Cerebellar nuclear complex (tissue), 1 donor: ENCODE data around the gene C1QL3.
A peak's percentile ranks its signal among the peaks of the same experiment; 100 is the strongest.

Experiments
- DNase-seq, 2 experiments: peaks; one replicate each; lab custom pipeline; 2025; lab: John Stamatoyannopoulos, UW

Gene C1QL3

DNA sequence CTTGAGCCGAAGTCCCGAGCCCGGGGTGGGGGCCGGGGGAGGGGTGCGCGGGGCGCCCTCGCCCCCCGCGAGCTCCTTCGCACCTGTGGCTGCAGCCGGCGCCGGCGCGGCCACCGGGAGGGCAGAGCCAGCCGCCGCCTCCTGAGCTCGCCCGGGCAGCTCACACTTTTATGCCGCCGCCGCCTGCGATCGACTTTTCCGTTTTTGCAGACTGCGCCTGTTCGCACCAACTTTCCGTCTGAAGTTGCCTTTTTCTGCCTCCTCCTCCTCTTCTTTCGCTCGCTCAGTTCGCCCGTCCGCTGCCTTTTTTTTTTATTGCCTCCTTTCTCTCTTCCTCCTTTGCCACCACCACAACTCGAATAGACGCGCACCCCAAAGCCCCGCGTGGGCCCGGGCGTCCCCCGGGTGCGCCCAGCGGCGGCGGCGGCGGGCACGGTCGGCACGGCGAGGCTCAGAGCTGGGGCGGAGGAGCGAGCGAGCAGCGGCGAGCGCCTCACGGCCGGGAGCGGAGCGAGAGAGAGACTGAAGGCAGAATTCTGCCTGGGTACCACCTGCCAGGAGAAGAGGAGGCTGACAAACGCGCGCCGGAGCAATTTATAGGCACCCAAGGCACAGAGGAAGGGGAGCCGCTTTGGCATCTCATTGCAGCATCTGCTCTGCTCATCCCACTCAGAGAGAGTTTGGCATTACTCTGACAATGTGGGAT, at the start of gene C1QL3:
Gene C1QL3 (minus strand): TSS at position 569 of the 706 bp plus-strand sequence. CDS start 814 bp downstream, outside the sequence.
- DNase-seq: no peak

DNA sequence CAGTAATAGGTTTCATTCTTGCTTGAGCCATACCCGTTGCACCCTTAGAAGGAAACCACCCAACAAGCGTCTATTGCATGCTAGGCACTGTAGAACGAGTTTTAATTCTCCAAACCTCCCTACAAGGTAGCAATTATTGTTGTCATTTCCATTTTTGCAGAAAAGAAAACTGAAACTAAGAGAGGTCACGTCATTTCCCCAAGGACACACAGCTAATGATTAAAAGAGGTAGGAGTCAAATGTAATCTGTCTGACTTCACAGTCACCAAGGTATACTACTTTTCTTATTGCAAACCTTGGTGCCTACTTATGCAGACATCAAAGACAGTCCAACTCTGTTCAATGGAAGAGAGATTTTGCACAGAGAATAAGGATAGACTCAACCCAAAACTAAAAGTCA, 49.1 kb upstream of the C1QL3 start:
- DNase-seq: no peak

DNA sequence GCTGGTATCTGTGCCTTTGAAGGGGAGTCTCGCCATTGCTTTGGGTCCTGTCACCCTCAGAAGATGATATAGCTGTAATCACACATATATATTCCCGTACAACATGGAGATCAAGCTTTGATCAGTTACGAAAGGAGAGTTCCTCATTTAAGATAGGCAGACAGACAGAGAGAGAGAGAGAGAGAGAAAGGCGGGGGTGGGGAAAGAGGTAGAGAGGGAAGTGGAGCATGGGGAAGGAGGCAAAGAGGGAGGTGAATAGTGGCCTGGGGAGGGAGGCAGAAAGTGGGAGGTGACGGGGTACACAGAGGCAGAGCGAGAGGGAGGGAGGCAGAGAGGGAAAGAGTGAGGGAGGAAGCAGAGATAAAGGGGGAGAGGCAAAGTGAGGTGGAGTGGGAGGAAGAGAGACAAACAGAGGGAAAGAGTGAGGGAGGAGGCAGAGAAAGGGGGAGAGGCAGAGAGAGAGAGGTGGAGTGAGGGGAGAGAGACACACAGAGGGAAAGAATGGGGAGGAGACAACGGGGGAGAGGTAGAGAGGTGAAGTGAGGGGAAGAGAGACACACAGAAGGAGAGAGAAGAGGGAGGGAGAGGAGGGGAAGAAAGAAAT, 44.6 kb upstream of the C1QL3 start:
- DNase-seq: no peak

DNA sequence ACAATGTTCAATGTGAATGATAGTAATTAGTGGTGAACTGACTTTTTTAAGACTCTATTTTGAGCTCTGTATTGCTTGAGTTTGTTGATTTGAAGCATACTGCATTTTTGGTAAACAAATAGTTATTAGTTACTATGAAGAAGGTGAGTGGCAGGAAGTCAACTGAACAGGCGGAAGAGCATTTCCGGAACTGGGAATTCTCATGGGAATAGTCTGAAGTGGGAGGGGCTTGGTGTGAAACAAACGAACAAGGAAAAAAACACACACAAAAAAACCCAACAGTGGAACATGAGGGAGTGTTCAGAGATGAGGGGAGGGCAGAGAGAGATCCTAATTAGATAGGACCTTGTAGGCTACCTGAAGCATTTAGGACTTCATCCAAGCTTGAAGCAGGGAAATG, 43.9 kb upstream of the C1QL3 start:
- no peak for DNase-seq

DNA sequence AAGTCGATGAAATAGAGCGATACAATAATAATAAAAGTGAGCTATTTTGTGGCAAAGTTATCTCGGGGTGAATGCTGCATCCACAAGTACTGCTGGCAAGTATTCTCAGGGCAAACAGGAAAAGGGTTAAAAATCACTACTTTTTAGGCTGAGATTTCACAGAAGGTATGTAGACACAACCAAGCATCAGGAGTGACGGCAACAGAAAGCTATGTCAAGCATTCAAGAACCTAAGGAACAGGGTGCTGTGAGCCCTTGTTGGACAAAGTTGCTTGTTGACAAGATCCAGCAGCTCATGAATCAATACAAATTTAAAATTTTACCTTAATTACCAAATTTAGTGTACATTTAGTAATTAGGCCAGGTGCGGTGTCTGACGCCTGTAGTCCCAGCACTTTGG, 41.2 kb upstream of the C1QL3 start:
- DNase-seq: no peak

DNA sequence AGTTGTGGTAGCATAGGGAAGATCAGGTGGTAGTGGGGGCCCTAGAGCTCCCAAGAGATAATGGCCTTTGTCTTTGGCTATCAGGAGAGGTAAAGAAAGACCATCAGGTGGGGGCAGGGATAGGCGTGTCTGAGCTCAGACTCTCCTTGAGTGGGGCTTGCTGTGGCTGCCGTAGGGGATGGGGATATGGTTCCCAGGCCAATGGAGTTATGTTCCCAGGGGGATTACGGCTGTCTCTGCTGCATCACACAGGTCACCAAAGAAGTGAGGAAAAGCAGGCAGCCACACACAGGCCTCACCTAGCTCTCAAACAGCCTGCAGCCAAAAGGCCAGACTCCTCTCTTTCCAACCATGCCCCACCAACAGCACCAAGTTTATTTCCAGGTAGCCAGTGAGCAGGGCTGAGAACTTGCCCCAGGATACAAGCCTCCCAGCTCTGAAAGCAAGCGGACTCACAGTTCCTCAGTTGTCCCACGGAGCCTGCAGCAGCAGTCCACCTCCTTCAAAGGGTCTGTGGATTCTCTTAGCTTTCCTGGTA, 37.6 kb upstream of the C1QL3 start:
- DNase-seq: no peak

DNA sequence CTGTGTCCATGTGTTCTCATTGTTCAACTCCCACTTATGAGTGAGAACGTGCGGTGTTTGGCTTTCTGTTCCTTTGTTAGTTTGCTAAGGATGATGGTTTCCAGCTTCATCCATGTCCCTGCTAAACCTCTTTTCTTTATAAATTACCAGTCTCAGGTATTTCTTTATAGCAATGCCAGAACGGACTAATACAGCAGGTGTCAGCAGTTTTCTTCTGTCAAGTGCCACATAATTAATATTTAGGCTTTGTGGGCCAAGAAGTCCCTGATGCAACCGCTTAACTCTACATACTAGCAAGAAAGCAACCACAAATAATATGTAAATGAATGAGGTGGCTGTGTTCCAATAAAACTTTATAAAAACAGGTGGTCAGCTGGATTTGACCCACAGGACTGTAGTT, 26.3 kb upstream of the C1QL3 start:
- no peak for DNase-seq

DNA sequence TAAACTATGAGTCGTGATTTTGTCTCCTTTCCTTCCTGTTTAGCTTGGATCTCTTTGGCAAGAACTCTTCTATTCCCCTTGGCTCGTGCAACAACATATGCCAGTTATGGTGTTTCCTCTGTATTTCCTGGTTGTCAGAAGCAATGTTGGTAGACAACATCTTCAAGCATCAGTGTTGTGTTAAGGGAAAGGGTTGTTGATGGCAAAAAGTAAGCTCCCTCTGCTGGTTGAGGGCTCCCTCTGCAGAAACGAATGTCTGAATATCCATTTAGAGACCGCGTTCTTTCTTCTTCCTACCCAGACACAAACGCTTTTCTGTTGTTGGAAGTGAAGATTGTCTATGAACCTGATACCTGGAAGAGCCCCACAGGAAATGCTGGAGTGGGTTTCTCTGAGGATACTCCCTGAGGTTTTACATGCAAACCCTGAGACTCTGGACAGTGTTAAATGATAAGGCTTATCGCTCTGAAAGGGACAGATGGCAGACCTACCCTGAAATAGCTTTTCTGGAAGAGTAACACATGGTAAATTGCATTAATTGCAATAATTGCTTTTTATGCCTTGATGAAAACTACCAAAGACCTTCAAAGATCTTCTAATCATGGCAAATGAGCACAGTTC, 23.5 kb upstream of the C1QL3 start:
- peak in 1 of 2 experiments; percentile 16 for DNase-seq

DNA sequence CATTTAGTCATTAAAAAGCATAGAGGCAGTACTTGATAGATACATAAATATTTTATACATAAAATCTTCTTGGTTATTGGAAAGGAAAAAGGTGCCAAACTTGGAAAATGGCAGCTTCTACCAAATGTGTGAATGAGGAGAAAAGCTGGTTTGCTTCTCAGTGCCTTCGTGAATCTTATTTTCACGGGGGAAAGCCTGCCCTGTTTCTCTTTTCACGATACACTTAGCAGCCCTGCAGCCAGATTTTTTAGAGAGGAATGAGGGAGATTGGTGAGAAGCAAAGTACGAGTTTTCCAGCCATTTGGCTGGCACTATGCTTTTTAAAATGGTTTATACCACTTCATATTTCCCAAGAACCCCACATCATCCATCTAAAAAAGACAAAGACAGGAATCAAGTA, 22.9 kb upstream of the C1QL3 start:
- DNase-seq: no peak

DNA sequence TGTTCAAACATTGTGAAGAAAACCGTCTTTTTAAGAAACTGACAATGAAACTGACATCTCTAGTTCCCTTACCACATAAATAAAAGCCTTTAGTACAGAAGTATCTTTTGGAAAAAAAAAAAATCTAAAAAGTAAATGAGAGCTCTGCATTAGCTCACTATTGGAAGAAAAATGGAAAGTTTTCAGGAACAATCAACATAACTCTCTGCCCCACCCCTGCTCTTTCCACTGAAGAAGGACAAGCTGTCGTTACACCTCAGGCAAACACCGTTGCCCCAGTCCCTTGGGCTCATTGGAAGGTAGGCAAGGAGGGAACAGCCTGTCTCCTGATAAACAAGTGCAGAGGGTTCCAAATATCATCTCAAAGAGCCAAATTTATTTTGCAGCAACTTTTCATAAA, 22.4 kb upstream of the C1QL3 start:
- DNase-seq: no peak

DNA sequence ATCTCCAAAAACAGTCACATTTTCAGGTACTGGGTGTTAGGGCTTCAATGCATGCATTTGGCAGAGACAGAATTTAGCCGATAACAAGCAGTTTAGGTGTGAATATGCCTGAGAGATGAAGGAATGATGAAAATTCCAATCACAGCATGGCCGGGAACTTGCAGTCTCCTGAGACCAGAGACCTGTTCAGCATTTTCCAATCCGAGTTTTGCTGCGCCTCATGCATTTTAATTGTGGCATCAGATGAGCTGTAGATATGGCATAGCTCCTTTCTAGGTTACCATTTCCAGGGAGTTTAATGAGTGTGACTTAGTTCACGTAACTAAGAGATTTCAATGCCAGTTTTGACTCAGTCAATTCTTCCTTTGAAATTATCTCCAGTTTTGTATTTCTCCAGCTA, 14.5 kb upstream of the C1QL3 start:
- DNase-seq: no peak

DNA sequence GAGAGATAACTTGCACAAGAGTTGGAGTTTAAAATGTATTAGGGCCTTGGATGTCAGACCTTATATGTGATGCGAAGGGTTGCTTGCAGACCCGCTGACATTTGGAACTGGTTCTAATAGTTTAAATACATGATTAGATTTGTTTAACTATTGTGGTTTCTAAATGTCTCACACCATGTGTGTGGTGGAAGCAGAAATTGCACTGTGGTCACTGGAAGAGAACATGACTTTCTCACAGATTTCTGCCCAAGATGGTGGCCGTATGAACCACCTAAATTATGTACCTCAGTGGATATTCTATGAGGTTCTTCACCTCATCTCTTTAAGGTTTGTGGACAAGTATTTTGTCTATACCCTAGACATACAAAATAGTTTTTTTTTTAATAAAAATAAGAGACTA, 8.2 kb upstream of the C1QL3 start:
- no peak for DNase-seq

DNA sequence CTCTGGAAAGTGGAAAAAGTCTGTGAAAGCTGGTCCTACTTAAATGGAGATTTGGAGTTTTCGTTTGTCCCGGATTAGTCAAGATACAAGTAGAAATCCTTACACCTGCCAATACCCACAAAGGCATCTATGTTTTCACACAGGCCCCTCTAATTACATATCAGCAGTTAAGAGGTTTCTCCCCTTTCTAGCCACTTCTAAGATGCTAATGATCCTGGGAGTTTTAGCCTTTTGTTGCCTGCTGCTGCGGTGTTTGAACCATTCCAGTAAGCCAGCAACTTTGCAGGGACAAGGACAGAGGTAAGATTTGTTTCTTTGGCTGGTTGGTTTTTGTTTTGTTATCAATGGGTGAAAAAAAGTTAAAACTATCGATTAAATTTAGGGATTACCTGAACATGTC, 5.8 kb upstream of the C1QL3 start:
- no peak for DNase-seq

DNA sequence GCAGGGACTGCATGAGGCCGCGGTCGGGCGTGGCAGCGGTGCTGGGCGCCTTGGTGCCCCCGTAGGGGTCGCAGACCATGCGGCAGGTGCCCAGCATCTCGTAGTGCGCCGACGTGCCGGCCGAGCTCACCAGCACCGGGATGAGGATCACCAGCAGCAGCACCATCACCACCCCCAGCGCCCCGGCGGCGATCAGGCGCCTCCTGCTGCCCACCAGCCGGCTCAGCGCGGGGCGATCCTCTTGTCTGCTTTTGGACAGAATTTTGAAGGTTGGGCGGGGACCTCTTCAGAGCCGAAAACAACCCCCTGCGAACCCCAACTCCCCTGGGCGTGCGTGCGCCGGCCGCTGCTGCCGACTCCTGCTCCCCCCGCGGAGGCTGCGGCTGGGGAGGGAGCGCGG, 779 bp downstream of the C1QL3 start:
- DNase-seq: no peak

DNA sequence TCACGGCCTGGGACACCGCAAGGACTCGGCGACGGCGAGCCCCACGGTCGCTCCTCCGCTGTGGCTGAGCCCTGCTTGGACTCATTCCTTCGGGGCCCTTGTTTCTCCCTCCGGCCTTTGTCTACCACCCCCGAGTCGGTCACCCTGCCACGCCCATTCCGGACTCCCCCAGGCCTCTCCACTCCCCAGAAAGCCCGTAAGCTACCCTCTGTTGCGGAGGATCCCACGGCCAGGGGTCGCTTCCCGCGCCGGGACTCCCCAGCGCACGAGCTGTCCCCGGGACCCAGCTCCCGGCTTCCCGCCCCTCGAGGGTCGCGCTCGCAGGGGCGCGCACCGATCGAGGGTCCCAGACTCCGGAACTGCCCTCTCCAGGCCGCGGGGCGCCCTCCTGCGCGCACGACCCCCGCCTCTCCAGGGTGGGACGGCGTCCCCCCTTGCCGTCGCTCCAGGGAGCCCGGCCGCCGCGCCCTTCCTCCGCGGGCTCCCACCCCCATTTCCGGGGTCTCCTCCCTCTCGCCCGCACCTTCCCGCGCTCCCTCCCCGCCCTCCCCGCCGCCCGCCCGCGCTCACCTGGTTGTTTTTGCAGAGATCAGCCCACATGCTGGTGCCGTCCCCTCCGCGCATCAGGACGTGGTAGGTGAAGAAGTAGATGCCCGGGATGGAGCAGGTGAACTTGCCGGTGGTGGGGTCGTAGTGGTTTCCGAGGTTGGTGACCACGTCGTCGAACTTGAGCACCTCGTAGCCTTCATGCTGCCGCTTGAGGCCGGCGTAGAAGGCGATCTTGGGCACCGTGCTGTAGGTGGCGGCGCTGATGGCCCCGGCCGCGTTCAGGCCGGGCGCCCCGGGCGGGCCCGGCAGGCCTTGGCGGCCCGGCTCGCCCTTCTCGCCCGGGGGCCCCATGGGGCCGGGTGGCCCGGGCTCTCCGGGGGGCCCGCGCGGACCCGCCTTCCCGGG, 1.5 kb downstream of the C1QL3 start:
- no peak for DNase-seq

DNA sequence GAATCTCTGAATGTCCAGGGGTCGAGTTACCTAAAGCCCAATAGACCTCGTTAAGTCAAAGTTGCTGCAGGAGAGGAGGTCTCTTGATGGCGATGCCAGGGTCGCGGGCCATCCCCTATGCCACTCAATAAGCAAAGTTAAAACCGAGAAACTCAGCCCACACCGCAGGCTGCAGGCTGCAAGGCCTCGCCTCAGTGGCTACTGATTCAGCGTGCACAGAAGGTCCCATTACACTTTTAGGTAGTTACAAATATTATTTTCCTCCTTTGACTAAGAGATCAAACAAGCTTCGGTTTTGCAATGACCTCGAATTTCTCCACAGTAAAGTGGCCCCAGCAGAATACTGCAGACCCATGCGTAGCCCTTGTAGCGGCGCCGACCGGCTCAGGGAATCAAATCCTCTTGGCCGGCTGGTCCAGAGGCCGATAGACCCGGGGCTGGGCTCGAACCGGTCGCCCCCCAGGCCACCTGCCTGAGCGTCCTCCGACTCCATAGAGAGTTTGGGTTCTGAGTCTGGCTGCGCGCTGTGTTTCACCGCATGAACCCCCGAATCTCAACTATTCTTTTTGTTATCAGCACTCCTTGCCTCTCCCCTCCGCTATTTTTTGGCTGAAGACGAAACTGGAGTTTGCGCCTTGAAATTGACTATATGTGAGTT, 2.3 kb downstream of the C1QL3 start:
- DNase-seq: no peak

DNA sequence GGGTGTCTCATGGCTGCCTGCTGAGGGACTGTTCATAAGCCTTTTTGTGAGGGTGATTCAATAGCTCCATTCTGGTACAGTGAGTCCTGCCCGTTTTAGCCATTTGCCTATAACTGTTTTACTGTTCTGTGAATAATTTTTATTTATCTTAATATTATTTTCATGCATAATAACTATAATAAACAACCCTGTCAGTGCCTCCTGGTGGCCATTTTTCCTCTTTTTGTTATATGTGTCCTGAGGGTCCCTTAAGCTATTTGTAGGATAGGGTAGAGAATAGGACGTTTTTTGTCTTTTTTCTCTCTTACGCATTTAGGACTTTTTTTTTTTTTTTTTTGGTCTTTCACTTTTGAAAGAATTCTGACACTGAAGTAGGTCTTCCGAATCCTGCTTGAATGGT, 2.9 kb downstream of the C1QL3 start:
- no peak for DNase-seq

DNA sequence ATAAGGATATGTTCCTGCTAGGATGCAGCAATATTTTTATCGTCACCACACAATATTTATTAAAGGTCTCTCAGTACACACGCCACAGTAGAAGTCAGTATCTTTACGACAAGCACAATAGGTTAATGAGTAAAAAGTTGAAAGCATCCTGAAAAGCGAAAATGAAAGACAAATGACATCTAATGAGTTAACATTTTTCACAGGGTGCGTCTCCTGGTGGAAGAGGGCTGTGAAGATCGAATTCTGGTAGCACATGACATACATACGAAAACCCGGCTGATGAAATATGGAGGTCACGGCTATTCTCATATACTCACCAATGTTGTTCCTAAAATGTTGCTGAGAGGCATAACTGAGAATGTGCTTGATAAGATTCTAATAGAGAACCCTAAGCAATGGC, 10.8 kb downstream of the C1QL3 start:
- no peak for DNase-seq

DNA sequence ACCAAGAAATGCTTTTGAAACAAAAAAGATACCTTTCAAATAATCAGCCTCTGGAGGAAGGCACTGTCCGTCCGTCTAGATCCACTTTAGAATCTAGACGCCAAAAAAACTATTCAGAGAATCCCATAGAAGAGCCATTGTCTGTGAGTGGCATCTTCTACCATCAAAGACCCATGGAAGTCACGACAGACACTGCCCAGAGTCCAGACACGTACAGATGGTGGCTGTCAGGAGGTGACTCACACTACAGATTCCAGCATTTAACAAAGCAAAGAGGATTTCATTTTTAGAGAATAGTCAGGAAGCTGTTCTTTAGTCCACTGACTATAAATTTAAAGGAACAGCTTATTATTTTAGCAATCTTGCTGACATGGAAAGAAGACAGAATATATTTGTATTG, 11.7 kb downstream of the C1QL3 start:
- no peak for DNase-seq

DNA sequence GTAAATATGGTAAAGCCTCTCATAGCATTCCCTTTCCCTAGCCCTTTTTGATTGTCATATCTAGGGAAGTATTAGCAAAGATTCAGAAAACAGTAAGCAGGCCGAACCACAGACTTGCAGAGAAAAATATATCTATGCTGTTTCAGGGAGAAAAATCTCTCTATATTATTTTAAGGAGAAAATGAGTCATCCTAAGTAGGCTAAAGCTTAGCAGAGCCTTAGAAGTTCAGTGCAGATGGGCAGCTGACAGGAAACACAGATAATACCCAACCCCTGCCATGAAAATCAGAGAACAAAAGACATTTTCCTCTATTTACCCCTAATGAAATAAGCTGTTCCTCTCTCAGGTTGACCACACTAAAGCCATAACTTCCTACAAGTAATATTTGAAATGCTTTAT, 16.5 kb downstream of the C1QL3 start:
- DNase-seq: no peak

DNA sequence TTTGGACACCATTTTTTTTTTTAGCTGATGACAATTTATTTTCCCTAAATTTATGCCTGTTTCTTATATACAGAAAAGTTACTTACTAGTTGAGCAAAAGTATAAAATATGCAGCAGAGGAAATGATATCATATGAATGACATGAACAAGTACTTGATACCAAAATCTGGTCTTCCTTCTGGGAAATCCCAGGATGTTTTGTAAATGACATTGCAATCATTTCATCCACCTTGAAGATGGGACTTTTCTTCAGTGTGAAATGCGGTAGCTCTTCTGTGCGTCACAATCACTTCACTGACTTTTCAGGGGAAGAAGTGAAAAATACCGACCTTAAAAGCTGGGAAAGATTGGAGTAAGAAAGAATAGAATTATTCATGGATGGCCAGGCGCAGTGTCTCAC, 23.8 kb downstream of the C1QL3 start:
- DNase-seq: no peak
